NCI-H2227 (cell line): ENCODE measurements around the gene ZNF213.
"Not testable (repeated sequence)": the region's sequence is repeated elsewhere in the genome, so short reads cannot be mapped to it uniquely, and the experiment has no call there.

Experiments used
- DNase-seq: peaks from one replicate; lab custom pipeline; 2025; ENCODE audit not compliant: unreplicated experiment; lab: John Stamatoyannopoulos, UW

ZNF213 gene

DNA sequence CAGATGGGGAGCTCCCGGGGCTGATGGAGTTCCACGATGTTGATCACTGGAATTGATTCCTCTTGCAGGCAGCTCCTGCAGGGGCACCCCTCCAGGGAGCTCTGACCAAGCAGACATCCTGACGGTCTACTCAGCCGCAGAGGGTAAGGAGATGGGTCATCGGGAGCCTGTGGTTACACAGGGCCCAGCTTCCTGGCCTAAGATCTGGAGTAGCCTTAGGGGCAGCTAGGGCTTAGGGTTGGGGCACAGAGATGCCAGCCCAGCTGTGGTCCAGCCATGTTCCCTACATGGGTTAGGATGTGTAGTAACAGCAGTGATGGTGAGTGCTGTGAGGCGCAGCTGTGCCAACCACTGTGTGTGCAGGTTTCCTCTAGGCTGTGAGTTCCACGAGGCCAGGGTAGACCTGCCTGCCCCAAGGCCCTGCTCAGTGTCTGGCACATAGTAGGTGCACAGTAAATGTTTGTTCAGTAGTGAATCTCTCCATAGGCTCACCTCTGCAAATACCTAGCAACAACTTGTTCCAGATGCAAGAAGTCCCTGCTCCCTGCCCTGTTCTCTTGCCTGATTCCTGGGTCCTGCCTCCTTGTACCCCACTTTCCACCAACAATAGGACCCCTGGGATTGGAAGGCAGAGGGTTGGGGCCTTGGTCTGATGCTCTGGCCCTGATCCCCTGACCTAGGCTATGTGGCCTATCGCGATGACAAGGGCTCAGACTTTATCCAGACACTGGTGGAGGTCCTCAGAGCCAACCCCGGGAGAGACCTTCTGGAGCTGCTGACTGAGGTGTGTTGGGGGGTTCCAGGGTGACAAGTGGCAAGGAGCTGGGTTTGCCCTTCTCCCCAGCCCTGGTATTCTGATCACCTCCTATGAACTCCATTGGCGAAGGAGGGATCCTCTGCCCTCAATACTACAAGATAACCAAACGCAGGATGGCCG is 13.7 kb downstream of the ZNF213 start:
- no peak for DNase-seq

DNA sequence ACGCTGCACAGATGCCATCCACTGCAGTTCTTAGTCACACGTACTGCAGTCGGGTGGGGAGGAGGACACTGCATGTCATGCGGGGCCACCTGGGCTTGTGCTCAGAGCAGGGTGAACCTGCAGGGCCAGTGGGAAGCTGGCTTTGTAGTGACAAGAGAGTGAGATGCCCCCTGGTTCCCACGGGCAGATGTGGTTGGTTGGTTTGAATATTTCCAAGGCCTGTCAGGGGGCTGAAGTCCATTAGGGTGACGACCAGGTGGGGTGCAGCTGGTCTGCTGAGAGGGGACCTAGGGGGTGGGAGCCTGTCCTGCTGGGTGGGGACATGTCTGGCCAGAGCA is 14.3 kb downstream of the ZNF213 start:
- DNase-seq, result no peak

DNA sequence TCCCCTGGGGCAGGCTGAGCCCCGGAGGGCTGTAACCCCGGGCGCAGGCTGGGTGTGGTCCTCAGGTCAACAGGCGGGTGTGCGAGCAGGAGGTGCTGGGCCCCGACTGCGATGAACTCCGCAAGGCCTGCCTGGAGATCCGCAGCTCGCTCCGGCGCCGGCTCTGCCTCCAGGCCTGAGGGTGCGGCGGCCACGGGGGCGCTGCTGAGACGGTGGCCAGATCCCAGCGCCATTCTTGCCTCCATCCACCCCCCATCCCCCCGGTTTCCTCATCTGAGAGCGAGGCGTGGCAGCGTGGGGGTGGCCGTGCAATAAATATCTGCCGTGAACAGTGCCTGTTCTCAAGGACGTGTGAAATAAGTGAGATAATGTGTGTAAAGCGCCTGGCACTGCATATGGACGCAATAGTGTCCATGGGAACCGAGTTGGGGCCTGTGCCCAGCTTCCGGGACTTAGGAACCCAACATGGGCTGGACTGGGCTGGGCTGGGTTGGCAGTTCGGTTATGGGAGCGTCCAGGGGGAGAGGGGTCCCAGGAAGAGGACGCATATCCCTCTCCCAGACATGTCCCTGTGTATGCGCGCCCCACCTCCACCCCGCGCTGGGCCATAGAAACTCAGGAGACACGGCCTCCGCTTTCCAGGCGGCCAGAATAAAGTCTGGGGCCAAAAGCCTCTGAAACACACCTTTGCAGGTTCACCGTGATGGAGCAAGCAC is 15.0 kb downstream of the ZNF213 start:
- DNase-seq, result peak; percentile 73

DNA sequence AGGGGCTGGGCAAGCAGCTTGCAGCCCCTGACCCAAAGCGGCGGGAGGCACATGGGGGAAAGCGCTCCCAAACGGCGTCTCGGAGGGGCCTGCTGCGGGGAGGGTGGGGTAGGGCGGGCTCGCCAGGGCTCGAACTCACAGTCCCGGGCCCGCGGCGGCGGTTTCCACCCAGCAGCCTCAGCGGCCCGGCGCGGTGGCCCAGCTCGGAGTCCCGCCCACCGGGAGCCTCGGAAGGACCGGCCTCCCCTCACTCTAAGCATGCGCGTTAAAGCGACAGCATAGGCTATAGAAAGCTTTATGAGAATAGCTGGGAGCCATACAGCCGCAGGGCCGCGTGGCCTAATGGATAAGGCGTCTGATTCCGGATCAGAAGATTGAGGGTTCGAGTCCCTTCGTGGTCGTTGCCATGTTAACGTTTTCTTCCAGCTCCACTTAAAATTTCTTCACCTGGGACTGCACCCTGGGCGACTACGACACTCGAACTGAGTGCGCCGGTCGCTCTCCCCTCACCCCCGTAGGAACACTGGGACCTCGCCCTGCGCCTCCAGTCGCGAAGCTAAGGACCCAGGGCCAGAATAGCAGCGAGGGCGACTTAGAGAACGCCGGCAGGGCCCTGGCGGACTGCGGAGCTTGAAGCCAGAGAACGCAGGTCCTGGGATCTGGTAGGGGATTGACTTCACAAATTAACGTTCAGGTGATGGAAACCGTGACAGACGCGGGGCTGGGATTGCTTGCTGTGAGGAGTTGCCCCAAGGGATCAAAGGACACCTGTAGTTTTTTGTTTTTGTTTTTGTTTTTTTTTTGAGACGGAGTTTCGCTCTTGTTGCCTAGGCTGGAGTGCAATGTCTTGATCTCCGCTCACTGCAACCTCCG is 15.8 kb downstream of the ZNF213 start:
- DNase-seq, result peak; percentile 99

DNA sequence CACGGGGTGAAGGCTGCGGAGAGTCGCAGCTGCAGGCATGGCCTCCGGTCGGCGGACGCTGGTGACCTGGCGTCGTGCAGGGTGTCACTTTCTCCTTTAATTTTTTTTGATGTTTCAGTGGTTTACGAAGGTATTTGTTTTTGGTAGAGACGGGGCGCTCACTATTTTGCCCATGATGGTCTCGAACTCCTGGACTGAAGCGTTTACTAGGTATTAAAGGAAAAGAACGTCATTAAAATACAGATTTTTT is 17.1 kb downstream of the ZNF213 start:
- DNase-seq, result no peak

GRCh38 chr16:3152277-3152990 is 17.6 kb downstream of the ZNF213 start:
- peak; percentile 94 for DNase-seq

- DNase-seq, result no peak
Observed at GRCh38 chr16:3152991-3153368, 18.2 kb downstream of the ZNF213 start.

- DNase-seq, result no peak
Observed at GRCh38 chr16:3155181-3155580, 20.4 kb downstream of the ZNF213 start.

DNA sequence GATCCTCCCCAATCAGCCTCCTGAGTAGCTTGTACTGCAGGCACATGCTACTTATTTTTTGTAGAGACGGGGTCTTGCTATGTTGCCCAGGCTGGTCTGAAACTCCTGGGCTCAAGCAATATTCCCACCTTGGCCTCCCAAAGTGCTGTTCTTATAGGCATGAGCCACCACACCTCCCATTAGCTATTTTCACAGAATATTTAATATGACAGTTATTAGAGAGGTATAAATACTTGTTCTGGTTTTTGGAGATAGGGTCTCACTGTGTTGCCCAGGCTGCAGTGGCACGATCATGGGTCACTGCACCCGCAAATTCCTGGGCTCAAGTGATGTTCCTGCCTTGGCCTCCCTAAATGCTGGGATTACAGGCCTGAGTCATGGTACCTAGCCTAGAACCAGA is 21.1 kb downstream of the ZNF213 start:
- DNase-seq, result no peak

- DNase-seq, result peak; percentile 93
Observed at GRCh38 chr16:3157229-3158025, 22.6 kb downstream of the ZNF213 start.

DNA sequence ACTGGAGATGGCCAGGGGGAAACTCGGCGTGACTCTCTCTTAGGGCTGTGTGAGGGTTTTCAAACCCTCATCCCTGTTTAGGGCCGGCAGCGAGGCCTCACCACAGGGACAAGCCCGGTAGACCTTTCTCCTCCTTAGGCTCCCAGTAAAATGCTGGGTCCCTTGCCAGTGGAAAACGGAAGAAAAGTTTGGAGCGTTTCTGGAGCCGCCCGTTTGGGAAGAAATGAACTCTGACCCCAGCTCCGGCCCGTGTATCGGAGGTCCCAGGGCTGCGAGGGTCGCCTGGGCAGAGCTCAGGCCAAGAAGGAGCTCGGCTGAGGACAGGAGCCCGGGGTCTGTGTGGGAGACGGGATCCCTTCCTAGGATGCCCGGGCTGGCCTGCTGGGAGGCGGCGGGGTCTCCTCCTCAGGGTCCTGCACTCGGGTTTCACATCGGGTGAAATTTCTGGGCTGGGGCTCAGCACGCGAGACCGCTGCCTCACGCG is 23.2 kb downstream of the ZNF213 start:
- no peak for DNase-seq

- DNase-seq, result peak; percentile 85
Observed at GRCh38 chr16:3158510-3159314, 23.9 kb downstream of the ZNF213 start.

DNA sequence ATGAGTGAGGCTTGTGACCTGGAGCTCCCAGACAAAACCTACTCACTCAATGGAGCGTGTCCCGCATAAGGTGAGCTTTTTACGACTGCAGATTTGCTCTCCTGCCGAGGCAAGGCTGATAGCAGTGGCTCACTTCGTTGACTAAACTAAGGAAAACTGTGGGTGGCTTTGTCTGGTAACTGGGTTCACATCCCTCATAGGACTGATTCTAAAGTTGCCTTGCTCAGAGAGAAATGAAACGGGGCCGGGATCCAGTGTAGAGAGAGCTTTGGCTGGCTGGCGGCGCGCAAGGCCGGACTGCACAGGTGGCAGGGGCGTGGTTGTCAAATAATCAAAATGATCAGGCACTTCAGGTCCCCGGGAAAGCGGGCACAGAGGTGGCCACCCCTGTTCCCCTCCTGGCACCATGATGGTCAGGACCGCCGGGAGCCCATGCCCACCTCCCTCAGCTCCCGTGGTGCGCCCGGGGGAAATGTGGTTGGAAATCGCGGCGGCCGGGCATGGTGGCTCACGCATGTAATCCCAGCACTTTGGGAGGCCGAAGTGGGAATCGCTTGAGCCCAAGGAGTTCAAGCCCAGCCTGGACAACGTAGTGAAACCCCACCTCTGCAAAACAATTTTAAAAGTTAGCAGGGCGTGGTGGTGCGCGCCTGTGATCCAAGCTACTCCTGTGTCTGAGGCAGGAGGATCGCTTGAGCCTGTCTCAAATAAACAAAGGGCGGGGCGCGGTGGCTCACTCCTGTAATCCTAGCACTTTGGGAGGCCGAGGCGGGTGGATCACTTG is 26.6 kb downstream of the ZNF213 start:
- peak; percentile 58 for DNase-seq

DNA sequence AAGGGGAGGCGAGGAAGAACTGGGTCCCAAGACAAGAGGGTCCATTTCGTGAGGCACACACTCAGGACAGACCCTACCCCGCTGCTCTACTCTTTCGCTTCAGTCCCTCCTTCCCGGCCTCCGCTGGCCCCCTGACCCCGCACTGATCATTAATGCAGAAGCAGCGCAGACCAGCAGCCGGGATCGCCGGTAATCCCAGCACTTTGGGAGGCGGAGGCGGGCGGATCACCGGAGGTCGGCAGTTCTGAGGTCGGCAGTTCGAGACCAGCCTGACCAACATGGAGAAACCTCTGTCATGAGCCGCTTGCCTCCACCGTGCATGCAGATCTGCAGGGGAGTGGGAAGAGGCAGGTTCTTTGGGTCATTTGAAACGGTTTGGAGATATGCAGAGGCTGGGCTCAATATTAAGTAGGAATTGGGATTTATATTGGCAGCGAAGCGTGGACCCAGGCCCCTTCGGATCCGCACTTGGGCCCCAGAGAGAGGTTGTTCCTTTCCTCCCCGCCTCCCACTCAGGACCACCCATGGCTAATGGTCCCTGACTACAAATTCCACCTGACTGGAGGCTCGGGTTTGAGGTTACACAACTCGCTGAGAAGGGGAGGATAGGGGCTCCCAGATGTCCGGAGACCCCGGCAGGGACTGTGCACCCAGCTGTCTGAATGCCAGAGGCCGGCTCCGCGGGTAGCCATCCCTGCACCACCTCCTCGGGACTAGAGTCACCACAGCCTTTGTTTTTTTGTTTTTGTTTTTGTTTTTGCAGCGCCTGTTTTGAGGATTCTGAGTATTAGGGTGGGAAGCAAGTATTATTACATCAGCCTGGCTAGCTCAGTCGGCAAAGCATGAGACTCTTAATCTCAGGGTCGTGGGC is 29.5 kb downstream of the ZNF213 start:
- DNase-seq, result no peak

GRCh38 chr16:3165111-3165822 is 30.4 kb downstream of the ZNF213 start:
- no peak for DNase-seq

- no peak for DNase-seq
Observed at GRCh38 chr16:3166505-3166886, 31.7 kb downstream of the ZNF213 start.

DNA sequence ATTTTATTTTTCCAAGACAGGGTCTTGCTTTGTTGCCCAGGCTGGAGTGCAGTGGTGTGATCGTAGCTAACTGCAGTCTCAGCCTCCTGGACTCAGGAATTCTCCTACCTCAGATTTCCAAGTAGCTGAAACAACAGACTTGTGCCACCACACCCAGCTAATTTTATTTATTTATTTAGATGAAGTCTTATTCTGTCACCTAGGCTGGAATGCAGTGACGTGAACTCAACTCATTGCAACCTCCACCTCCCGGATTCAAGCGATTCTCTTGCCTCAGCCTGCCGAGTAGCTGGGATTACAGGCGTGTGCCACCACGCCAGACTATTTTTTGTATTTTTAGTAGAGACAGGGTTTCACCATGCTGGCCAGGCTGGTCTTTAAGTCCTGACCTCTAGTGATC is 33.9 kb downstream of the ZNF213 start:
- not testable (repeated sequence) for DNase-seq
